Measurements from ENCODE around the gene CFAP74.

The CFAP74 gene

DNA sequence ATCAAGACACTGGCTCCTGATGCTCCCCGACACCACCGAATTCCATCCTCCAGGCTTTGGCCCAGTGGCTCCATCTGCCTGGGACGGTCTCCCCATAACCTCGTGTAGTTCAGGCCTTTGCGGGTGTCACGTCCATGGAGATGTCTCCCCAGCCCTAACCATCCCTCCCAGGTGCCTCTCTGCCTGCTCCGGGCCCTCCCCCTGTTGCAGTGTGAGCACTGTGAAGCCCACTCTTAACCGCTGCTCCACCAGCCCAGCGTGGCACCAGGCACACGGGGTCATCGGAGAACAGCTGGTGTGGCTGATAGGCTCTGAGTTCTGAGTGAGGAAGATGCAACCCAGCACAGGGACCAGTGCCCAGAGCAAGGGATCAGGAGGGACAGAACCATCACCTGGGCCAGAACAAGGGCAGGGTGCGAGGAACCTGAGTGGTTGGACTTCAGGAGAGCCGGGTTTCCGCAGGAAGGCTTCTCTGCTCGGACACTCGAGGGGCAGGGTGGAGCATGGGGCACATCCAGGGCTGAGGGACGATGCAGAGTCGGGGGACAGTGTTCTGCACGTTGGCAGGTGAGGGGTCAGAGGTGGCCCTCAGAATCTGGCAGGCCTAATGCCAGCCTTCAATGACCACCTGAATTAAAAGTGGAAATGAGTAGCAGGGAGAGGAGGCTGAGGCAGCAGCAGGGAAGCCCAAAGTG lies 110.1 kb downstream of the CFAP74 start:
- no peak overlapping the region for H3K4me3 ChIP-seq (ENCODE audit: control insufficient read depth, low read depth, low read length)
- TF ChIP-seq CTCF (IDR thresholded peaks at IDR 0.05; ENCODE audit: control insufficient read depth, insufficient read depth, low read depth, low read length, missing control alignments): no peak
- DNase-seq (ENCODE audit: low read depth): no peak

- no peak for DNase-seq (ENCODE audit: low read depth)
- H3K4me3 ChIP-seq (ENCODE audit: control insufficient read depth, low read depth, low read length): no peak overlapping the region
- no peak for TF ChIP-seq CTCF (IDR thresholded peaks at IDR 0.05; ENCODE audit: control insufficient read depth, insufficient read depth, low read depth, low read length, missing control alignments)
Measured at GRCh38 chr1:1892763-1893120, 110.8 kb downstream of the CFAP74 start.

DNA sequence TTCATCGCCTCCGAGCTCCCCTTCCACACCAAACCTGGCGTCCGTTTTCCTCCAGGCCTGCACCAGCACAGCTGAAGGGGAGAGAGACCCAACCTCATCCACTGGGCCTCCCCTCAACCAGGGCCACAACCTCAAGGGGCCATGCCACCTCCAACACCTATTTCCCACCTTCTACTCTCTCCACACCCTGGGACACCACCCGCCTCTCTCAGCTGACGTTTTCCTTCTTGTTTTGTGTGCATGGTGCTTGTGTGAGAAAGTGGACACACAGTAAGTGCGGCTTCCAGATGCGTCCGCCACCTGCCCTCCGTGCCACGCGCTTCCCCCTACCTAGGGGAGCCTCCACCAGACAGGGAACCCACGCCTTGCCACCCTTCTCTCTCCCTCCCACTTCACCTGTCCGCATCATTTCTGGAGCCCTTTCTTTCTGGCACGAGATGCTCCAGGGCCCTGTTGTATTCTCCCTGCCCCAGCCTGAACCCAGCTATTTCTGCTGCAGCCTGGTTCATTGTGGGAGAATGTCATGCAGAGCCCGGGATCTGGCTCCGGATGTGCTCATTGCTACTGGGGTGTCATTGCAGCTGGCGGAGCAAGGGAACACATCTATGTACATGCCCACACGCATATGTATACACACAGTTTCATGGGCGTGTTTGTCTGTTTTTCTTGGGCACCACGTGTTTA lies 111.4 kb downstream of the CFAP74 start:
- no peak for TF ChIP-seq CTCF (IDR thresholded peaks at IDR 0.05; ENCODE audit: control insufficient read depth, insufficient read depth, low read depth, low read length, missing control alignments)
- H3K4me3 ChIP-seq (ENCODE audit: control insufficient read depth, low read depth, low read length): peak overlapping the region; percentile 69
- DNase-seq (ENCODE audit: low read depth): no peak

DNA sequence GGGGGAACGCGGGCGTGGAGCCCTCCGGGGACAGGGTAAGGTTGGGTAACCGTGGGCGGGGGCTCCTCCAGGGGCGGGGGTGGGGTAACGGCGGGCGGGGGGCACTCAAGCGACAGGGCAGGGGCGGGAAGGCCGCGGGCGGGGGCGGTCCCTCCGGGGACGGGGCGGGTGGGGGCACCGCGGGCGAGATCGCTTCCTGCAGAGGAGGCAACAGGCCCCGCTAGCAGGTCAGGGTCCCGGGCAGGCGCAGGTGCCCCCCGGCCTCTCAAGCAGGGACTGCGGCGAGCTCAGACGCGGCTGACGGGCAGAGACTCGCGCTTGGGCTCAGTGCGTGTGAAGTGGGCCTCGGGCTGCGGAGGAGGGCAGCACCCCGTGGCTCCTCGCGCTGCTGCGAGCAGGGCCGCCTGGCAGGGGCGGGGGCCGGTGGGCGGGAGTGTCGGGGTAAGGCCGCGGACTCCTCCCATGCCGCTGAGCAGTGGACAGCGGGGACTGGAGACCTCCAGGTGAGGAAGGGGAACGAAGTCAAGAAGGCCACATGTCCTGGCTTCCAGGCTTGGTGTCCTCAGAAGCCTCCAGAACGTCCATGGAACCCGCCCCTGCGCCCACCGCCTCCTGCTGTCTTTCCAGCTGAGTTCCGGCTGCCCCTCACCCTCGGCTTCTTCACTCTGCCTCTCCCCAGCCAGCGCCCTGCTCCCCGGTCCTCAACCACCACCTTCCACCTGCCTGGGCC lies 112.1 kb downstream of the CFAP74 start:
- no peak for TF ChIP-seq CTCF (IDR thresholded peaks at IDR 0.05; ENCODE audit: control insufficient read depth, insufficient read depth, low read depth, low read length, missing control alignments)
- peak overlapping the region; percentile 69 for H3K4me3 ChIP-seq (ENCODE audit: control insufficient read depth, low read depth, low read length)
- no peak for DNase-seq (ENCODE audit: low read depth)

DNA sequence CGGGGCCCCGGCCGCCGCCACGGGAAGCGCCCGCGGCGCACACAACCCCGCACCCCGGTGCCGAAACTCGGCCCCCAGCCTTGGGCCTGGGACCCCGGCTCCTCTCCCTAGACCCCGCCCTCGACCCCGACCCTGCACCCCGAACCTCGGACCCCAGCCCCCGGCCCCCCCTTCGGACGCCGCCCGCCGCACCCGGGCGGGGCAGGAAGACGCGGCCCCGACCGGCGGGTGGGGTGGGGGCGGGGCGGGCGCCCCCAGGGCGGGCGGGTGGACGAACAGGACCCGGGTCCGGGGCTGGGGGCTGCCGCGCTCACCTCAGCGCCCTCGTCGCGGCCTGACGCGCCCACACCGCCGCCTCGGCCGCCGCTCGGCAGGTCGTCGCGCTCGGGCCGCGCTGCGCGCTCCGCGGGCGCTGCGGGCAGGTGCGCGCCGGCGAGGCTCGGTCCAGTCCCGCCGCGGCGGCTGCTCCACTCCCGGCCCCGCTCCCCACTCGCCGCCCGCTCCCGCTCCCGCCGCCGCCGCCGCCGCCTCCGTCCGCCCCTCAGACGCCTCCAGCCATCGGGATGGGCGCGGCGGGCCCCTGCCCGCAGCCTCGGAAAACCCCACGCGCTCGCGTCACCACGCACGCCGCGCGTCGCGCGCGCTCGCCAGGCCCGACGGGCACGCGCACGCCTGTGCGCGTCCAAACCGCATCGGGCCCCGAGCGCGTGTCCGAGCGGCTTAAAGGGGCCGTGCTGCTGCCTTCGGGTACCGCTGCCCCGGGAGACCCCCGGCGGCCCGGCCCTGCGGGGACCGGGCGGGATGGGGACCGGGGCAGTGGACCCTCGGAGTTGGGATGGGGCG lies 112.9 kb downstream of the CFAP74 start, which contains the start of gene GNB1:
Gene GNB1 (minus strand): TSS at position 582 of the 843 bp plus-strand sequence. CDS start 65,634 bp downstream, outside the sequence.
- peak within 1 kb of the TSS; percentile 69 for H3K4me3 ChIP-seq (ENCODE audit: control insufficient read depth, low read depth, low read length)
- no peak for TF ChIP-seq CTCF (IDR thresholded peaks at IDR 0.05; ENCODE audit: control insufficient read depth, insufficient read depth, low read depth, low read length, missing control alignments)
- peak; percentile 35 for DNase-seq (ENCODE audit: low read depth)
